AG09319 (cell line): ENCODE results near the gene FOXP1.

Source experiments
- DNase-seq: peaks from one replicate; pipeline ENCODE4 v3.0.0-alpha.2; 2010; ENCODE audit warnings: low read depth; ENCODE audit errors: extremely low read depth
- TF ChIP-seq, protein P1 (sequence below): IDR thresholded peaks from 2 replicates; pipeline ENCODE4 v1.5.1; 2011; ENCODE audit warnings: low read depth, mild to moderate bottlenecking, inconsistent platforms, low read length, moderate library complexity

FOXP1 gene

DNA sequence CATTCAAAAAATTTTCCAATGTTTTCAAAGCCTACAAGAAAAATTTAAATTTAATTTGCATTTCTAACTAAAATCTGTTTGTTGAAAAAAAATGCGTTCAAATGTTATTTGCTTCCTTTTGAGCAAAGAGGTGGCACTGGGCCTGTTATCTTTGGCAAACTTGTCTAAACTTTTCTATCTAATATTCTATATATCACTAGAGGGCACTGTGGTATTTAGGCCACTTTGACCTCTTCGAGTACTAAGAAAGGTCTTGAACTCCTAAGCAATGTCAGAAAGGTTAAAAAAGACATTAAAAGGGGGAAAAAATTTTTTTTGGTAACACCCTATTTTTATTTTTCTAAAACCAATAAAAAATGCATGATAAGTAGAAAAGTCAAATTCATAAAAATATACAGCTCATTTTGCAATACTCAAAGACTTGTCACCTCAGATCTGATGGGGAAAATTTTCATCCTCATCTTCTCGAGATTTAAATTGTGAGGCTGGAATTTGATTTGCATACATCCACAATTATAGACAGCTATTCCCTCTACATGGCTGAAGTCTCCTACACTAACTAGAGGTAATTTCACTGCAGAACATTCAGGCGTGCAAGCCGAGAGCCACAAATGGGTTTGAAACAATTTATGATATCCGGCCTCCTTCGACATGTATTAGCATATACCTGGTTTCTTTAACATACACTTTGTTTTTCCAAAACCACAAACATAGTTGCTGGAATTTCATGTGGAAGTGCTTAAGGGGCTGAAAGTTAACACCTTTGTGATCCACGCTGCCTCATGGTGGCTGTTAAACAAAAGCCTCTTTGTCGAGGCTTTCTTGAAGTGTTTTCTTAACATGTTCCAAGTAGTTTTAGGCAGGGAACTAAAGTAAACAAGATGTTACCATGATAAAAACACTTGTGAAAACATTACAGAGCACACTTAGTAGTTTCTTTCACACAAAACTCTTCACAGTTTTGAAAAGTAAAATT is 576.4 kb downstream of the FOXP1 start:
- no peak for DNase-seq
- TF ChIP-seq, protein P1, sequence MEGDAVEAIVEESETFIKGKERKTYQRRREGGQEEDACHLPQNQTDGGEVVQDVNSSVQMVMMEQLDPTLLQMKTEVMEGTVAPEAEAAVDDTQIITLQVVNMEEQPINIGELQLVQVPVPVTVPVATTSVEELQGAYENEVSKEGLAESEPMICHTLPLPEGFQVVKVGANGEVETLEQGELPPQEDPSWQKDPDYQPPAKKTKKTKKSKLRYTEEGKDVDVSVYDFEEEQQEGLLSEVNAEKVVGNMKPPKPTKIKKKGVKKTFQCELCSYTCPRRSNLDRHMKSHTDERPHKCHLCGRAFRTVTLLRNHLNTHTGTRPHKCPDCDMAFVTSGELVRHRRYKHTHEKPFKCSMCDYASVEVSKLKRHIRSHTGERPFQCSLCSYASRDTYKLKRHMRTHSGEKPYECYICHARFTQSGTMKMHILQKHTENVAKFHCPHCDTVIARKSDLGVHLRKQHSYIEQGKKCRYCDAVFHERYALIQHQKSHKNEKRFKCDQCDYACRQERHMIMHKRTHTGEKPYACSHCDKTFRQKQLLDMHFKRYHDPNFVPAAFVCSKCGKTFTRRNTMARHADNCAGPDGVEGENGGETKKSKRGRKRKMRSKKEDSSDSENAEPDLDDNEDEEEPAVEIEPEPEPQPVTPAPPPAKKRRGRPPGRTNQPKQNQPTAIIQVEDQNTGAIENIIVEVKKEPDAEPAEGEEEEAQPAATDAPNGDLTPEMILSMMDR, result peak; percentile 36

DNA sequence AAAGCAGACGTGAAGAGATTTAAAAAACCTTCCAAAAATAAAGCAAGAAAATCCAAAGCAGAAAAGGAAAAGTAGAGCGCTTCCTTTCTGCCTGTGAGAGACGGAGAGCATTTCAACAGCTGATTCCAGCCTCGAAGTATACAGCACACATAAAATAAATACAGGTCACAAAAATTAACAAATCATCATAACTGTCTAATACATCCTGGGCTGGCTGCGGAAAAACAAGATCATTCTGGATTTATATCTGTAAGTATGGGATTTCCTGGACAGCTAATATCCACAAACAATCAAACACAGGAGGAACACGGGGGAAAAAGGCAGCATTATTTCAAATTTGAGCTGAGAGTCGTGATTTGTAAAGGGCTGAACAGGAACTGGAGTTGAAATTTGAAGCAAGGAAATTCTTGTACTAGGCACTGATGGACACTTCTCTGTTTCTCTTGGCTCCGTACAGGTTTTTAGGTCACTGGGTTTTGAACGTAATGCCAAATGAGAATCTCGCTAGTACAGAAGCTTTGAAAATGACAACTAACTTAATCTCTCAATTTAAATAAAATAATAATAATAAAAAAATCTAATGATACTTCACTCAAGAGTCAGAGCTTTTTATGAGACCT is 577.7 kb downstream of the FOXP1 start:
- DNase-seq, result no peak
- TF ChIP-seq, protein P1, result no peak

DNA sequence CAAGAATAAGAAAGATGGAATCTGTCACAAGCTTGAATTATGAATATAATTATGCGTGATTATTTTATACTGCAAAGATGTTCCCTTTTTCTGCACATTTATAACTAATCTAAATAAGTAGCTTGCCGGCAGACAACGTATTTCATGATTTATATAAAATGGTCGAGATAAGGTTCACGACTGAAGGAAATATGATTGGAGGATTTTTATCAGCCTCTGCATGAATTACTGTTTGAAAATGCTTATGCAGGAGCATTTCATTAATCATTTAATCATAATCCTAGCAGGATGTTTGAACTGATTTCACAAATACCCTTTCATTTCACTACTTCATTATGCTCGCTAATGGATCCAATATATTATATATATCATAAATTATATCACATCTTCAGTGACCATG is 580.0 kb downstream of the FOXP1 start:
- TF ChIP-seq, protein P1, result no peak
- DNase-seq, result no peak

DNA sequence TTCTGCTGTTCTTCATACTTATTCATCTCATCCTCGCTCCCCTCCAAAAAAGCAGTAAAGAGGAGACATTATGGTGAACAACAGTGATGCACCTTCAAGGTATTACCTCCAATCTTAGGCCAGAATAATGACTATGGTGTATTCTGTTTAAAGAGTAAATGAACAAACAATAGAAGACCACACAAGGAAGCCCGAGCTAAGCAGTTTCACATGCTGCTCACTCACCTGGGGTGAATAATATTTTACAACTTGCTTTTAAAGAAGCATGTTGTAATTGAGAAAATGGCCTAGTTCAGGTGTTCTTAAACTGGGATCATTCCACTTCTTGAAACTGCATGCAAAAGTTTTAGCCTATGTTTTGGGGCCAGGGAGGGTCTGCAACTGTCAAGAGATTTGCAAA is 581.2 kb downstream of the FOXP1 start:
- TF ChIP-seq, protein P1, result no peak
- no peak for DNase-seq

DNA sequence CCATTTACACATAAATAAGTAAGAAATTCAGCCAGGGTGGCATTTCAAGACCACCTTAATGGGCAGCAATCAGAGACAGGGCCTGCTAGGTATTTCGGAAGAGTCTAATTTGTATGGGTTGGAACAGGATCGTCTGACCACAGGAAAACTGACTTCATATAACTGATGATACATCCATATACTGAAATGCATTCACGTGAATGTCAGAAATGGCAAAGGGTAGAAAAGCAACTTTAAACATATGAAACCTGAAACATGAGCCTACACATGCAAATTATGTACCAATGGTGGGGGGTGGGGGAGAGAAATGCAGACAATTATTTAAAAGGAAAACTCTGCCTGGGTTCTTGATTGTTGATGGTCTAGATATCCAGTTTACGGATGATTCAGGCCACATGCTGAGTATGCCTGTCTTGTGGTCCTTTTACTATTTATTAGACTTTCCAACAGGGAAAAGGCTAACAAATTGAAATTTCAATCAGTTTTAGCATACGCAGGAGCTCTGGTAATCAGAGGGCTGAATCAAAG is 582.2 kb downstream of the FOXP1 start:
- TF ChIP-seq, protein P1, result no peak
- DNase-seq, result no peak

DNA sequence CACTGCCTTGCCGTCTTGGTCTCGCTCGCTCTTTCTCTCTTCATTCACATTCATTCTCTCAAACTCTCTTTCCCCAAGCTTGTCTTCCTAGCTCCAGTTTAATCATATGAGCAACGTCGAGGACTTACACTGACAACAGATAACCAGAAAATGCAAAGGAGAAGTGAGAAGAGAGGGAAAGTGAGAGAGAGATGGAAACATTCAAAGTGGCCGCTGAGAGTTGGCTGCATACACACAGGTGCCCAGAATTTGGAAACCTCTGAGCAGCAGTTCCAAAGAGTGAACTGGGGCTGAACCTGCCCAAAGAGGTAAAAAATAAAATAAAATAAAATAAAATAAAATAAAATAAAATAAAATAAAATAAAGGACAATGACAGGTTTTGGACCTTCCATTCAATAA is 583.0 kb downstream of the FOXP1 start:
- no peak for DNase-seq
- TF ChIP-seq, protein P1, result no peak

DNA sequence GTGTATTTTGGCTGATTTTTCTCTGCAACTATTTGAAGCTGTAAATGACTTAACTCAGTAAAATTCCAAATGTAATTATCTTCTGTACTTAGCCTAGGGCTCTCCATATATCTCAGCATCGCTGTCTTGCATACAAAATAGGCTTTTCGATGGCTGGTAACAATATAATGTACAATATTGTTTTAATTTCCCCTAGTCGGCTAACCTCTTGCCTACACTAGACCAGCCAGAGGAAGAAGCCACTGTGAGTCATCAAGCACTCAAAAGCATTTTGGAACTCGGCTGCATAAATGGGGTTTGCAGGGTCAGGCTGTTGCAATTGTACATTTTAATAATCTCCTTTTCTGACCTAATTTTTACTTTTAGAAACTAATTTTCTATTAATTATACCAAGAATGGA is 583.8 kb downstream of the FOXP1 start:
- TF ChIP-seq, protein P1, result no peak
- DNase-seq, result peak; percentile 34
